Activated T-cell treated with anti-CD3 and anti-CD28 coated beads, Interleukin-2, amount 50 U/mL, for 4 hours (primary cell): ENCODE measurements around the gene ABO. TPM values are rescaled to one million over a fixed set of nuclear protein-coding genes. Genes with fewer than 3 reads are reported as not detected.
"Not testable (repeated sequence)": the region's sequence is repeated elsewhere in the genome, so short reads cannot be mapped to it uniquely, and the experiment has no call there.

Experiments
- ATAC-seq, 2 donors: fragments of 200-7000 bp; cut with Tn5 transposase; one replicate each; pipeline ENCODE4 v1.10.0; 2021
- DNase-seq: peaks from one replicate; pipeline ENCODE4 v3.0.0-alpha.2; 2020
- H3K27me3 Mint-ChIP-seq: one replicate; pipeline ENCODE4 v1.8.0; 2021; ENCODE audit warnings: low read depth, mixed read lengths
- H3K36me3 Mint-ChIP-seq: one replicate; pipeline ENCODE4 v1.8.0; 2022; ENCODE audit warnings: mixed read lengths; ENCODE audit not compliant: insufficient read depth
- H3K4me1 Mint-ChIP-seq: one replicate; pipeline ENCODE4 v1.8.0; 2021; ENCODE audit warnings: low read depth, mixed read lengths
- H3K4me3 Mint-ChIP-seq: one replicate; pipeline ENCODE4 v1.8.0; 2021; ENCODE audit warnings: mild to moderate bottlenecking, moderate library complexity, mixed read lengths
- H3K9me3 Mint-ChIP-seq: one replicate; pipeline ENCODE4 v1.8.0; 2021; ENCODE audit warnings: mixed read lengths
- total RNA-seq, 3 donors: library from RNA; stranded (reverse); gene quantifications; one replicate each; pipeline ENCODE4 v1.2.1, GENCODE V29; 2021

The ABO gene
- total RNA-seq, 3 donors from 2014 or later, result 0.08 TPM; not detected in 2

DNA sequence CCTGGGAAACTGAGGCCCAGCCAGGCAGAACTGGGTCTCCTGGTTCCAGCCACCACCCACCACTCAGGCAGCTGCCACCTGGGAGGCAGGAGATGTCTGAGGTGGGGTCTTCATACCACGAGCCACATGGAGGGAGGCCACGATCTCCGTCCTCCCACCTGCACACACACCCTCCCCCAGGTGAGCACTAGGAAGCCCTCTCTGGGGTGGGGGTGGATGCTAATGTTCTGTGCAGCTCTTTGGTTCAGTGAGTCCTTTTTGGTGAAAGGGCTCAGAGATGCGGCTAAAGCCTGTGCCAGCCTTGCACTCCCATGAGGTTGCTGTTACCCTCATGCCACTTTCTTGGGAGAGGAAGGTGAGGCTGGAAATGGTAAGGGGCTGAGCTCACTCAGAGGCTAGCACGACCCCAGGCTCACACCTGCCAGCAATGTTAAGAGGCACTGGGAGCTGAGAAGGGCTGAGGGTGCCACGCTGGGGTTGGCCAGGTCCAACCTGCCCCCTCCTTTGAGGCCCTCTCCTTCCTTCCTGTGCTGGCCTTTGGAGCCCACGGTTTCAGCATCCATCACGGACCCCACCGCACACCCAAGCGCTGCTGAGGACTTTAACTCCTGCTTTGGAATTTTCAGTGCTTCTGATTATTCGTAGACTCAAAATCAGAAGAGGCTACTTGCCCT, 39.3 kb downstream of the ABO start:
- H3K4me1 Mint-ChIP-seq, result peaks cover 15% of the 10 kb centered on the region
- peaks cover 20% of the 10 kb centered on the region for H3K27me3 Mint-ChIP-seq
- no peak for DNase-seq
- no peak for ATAC-seq
- H3K9me3 Mint-ChIP-seq, result no peaks in the 10 kb centered on the region
- no peak overlapping the region for H3K4me3 Mint-ChIP-seq
- no peaks in the 10 kb centered on the region for H3K36me3 Mint-ChIP-seq

DNA sequence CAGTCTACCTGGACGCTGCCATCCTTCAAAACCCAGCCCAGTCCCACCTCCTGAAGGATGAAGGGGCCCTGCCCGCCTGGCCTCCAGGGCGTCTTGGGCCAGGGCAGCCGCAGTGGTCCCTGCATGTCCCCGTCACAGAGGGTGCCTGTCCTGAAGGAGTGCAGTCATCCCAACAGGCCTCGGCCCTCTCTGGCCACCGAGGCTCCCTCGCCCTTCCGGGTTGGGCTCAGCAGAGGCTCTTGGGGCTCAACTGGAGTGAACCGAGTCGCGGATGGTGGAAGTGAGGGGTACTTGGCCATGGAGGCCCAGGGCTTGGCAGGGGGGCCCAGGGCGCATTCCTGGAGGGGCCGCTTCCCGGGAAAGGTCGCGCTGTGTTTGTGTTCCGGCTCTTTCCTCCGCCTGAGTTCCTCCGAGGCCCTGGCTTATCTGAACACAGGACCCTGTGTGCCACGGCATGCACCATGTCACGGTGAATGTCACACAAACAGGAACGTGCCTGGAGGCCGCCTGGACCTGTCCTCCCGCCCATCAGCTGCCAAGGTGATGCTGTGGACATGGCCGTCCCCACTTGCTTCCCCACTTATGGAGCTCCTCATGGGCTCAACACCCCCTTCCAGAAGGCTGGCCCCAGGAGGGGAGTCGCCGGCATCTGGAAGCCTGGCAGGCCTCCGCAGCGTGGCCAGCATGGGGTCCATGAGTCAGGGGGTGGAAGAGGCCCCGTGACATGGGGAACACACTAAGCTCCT, 40.3 kb downstream of the ABO start:
- Mint-ChIP-seq H3K27me3 (peaks cover 13% of the 10 kb centered on the region), H3K36me3 (no peaks in the 10 kb centered on the region), H3K4me1 (peaks cover 15% of the 10 kb centered on the region), H3K4me3 (no peak overlapping the region), H3K9me3 (no peaks in the 10 kb centered on the region)
- ATAC-seq (no peak), DNase-seq (no peak)

- Mint-ChIP-seq H3K4me1 (peaks cover 7% of the 10 kb centered on the region), H3K4me3 (no peak overlapping the region), H3K36me3 (no peaks in the 10 kb centered on the region), H3K9me3 (no peaks in the 10 kb centered on the region), H3K27me3 (peaks cover 13% of the 10 kb centered on the region)
- DNase-seq, result no peak
- no peak for ATAC-seq
These were observed 41.1 kb downstream of the ABO start for GRCh38 chr9:133233681-133234432.

DNA sequence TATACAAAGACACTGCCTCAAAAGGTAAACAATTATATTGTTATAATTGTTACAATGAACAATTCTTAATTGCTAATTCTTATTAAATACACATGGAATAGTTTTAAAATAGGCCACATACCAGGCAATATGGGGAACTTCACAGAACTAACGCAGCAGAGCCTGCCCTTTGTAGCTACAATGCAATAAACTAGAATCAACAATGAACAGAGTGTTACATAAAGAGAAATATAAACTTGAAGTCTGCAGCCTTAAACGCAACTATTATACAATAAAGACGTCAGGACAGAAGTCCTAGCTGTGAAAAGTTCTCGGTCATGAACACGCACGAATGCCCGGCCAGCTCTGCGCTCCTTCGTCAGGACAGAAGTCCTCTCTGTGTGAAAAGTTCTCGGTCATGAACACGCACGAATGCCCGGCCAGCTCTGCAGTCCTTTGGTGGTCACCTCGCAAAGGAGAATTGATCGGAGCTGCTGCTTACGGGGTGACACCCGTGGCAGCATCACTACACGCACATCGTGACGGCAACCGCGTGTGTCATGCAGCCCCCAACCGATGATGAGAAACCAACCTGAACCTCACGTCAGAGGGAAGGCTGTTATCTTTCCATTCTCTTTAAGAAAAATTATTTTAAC, 43.0 kb downstream of the ABO start:
- not testable (repeated sequence) for H3K9me3 Mint-ChIP-seq, H3K4me3 Mint-ChIP-seq, ATAC-seq, H3K4me1 Mint-ChIP-seq, H3K36me3 Mint-ChIP-seq, DNase-seq
- H3K27me3 Mint-ChIP-seq, result peaks cover 12% of the 10 kb centered on the region

GRCh38 chr9:133230514-133230913, 44.5 kb downstream of the ABO start:
- not testable (repeated sequence) for H3K27me3 Mint-ChIP-seq, H3K4me1 Mint-ChIP-seq, ATAC-seq

DNA sequence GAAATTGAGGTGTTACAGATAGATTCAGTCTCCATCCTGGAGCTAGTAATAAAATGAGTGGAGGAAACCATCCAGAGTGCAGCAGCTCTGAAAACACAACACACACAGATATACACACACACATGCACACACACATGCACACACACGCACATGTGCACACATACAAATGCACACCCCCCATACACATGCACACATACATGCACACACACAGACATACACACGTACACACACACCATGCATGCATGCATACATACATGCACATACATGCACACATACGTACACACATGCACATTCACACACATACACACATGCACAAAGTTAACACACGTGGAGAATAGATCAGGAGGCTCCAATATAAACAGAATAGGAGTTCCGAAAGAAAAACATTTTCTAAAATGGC, 44.9 kb downstream of the ABO start:
- Mint-ChIP-seq H3K36me3 (no peaks in the 10 kb centered on the region), H3K27me3 (peaks cover 8% of the 10 kb centered on the region), H3K4me1 (no peaks in the 10 kb centered on the region), H3K9me3 (no peaks in the 10 kb centered on the region), H3K4me3 (no peak overlapping the region)
- no peak for DNase-seq
- ATAC-seq, result no peak

More at GRCh38 chr9:133230514-133230913, 44.5 kb downstream of the ABO start:
- H3K36me3 Mint-ChIP-seq, H3K4me3 Mint-ChIP-seq, DNase-seq, H3K9me3 Mint-ChIP-seq: not testable (repeated sequence)

DNA sequence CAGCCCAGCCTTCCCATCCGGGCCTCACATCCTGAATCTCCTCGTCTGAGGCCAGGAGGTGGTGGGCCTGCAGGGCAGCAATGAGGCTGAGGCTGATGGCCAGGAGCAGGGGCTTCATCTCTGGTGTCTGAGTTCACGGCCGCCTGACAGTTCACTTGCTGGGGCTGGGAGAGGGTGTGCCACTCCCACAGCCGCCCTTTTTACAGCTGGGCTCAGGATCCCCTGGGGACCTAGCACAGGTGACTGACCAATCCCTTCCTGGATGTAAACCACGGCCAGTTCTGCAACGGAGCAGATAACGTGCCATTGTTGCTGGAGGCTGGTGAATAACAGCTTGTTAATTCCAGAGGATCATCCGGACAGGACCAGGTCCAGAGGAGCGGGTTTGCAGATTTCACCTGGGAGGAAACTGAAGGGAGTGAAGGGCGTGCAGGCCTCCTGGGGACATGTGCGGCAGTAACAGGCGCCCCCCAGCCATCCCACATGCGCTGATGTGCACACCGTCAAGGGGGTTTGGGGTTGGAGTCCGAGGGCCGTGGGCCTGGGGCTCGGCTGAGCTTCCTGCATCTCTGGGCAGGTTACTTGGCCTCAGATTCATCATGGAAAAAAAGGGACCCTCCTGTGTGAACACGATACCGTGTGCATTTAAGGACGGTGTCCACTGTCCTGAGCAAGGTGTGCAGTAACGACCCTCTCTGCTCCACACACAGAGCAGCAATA, 46.4 kb downstream of the ABO start:
- H3K4me3 Mint-ChIP-seq, H3K9me3 Mint-ChIP-seq, ATAC-seq, H3K36me3 Mint-ChIP-seq, DNase-seq, H3K4me1 Mint-ChIP-seq: not testable (repeated sequence)
- H3K27me3 Mint-ChIP-seq, result peaks cover 16% of the 10 kb centered on the region

DNA sequence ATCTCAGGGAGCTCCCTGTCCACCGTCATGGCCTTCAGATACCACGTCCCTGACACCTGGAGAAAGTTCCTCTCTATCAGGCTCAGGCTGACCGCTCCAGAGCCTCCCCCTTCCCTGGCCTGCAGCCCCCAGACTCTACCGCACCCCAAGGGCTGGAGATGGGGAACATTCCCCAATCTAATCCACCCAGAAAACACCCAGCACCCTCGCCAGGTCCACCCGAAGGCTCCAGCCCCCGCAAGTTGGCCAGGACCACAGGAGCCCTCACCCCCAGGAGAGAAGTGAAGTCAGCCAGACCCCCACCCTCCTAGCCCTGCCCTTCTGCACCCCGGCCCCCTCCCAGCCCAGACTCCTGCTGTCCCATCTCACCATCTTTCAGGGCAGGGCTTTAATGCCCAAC, 47.0 kb downstream of the ABO start:
- peaks cover 18% of the 10 kb centered on the region for H3K27me3 Mint-ChIP-seq
- not testable (repeated sequence) for H3K9me3 Mint-ChIP-seq

GRCh38 chr9:133227242-133227860, 47.6 kb downstream of the ABO start:
- Mint-ChIP-seq H3K36me3 (no peaks in the 10 kb centered on the region), H3K27me3 (peaks cover 18% of the 10 kb centered on the region), H3K4me3 (no peak overlapping the region), H3K4me1 (no peaks in the 10 kb centered on the region), H3K9me3 (no peaks in the 10 kb centered on the region)
- ATAC-seq, result no peak
- DNase-seq, result no peak

More for the DNA sequence above, 47.0 kb downstream of the ABO start:
- not testable (repeated sequence) for ATAC-seq, DNase-seq, H3K4me1 Mint-ChIP-seq, H3K4me3 Mint-ChIP-seq, H3K36me3 Mint-ChIP-seq

GRCh38 chr9:133226219-133227171, 48.5 kb downstream of the ABO start:
- Mint-ChIP-seq H3K9me3 (no peaks in the 10 kb centered on the region), H3K4me1 (no peaks in the 10 kb centered on the region), H3K36me3 (no peaks in the 10 kb centered on the region), H3K4me3 (no peak overlapping the region), H3K27me3 (peaks cover 19% of the 10 kb centered on the region)
- DNase-seq, result no peak
- ATAC-seq, result no peak

GRCh38 chr9:133225171-133226011, 49.6 kb downstream of the ABO start:
- H3K4me1 Mint-ChIP-seq, result no peaks in the 10 kb centered on the region
- H3K4me3 Mint-ChIP-seq, result no peak overlapping the region
- peaks cover 27% of the 10 kb centered on the region for H3K27me3 Mint-ChIP-seq
- ATAC-seq (no peak), DNase-seq (no peak)
- no peaks in the 10 kb centered on the region for H3K9me3 Mint-ChIP-seq
- H3K36me3 Mint-ChIP-seq, result no peaks in the 10 kb centered on the region

DNA sequence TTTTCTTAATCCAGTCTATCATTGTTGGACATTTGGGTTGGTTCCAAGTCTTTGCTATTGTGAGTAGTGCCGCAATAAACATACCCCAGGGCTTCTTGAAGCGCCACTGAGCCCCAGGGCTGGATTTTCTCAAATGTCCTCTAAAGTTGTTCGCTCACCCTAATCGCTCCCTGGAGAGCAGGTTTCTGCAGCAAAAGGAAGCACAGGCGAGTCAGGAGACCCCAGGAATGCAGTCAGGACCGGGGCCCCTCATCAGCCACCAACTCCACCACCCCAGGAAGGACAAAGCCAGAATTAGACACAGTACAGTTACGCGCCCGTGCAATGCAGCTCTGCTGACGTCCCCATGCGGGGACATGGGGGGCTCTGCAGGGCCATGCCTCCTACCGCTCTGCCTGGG, 50.2 kb downstream of the ABO start:
- H3K9me3 Mint-ChIP-seq, result no peaks in the 10 kb centered on the region
- peaks cover 33% of the 10 kb centered on the region for H3K27me3 Mint-ChIP-seq
- ATAC-seq (no peak), DNase-seq (no peak)
- no peaks in the 10 kb centered on the region for H3K36me3 Mint-ChIP-seq
- H3K4me3 Mint-ChIP-seq, result no peak overlapping the region
- no peaks in the 10 kb centered on the region for H3K4me1 Mint-ChIP-seq
